ENCODE measurements around the gene BRAT1. TPM values are rescaled to one million over a fixed set of nuclear protein-coding genes. Genes with fewer than 3 reads are reported as not detected.

Gene BRAT1
- total RNA-seq, 1 experiment from 2014 or later: 53.9 TPM

DNA sequence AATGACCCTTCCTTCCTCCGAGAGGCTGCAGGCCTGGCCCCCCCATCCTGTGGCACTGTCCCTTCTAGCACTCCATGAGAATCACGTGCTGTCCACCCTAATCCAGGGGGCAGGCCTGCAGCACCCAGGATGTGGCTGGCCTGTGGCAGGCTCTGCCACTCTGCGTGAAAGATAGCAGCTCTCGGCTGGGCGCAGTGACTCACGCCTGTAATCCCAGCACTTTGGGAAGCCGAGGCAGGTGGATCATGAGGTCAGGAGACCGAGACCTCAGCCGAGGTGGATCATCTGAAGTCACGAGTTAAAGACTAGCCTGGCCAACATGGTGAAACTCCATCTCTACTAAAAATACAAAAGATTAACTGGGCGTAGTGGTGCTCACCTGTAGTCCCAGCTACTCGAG is 54.6 kb downstream of the BRAT1 start:
- H3K27ac ChIP-seq: no peak overlapping the region
- DNase-seq: no peak
- no peak overlapping the region for H2AFZ ChIP-seq
- TF ChIP-seq, protein P1, sequence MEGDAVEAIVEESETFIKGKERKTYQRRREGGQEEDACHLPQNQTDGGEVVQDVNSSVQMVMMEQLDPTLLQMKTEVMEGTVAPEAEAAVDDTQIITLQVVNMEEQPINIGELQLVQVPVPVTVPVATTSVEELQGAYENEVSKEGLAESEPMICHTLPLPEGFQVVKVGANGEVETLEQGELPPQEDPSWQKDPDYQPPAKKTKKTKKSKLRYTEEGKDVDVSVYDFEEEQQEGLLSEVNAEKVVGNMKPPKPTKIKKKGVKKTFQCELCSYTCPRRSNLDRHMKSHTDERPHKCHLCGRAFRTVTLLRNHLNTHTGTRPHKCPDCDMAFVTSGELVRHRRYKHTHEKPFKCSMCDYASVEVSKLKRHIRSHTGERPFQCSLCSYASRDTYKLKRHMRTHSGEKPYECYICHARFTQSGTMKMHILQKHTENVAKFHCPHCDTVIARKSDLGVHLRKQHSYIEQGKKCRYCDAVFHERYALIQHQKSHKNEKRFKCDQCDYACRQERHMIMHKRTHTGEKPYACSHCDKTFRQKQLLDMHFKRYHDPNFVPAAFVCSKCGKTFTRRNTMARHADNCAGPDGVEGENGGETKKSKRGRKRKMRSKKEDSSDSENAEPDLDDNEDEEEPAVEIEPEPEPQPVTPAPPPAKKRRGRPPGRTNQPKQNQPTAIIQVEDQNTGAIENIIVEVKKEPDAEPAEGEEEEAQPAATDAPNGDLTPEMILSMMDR (conservative IDR thresholded peaks at IDR 0.05): no peak
- no peak for TF ChIP-seq EZH2 (IDR thresholded peaks at IDR 0.05; ENCODE audit: low read depth)
- ChIA-PET POLR2A (ENCODE audit: unreplicated experiment) (no interaction called here), CTCF (no interaction called here)
- intact Hi-C loops (cut with micrococcal nuclease; ENCODE audit: unreplicated experiment): no loop called here
- no TSS peak for BruUV-seq (replicated peaks)
- no peak overlapping the region for H3K4me2 ChIP-seq
- no peaks in the 10 kb centered on the region for H3K79me2 ChIP-seq (ENCODE audit: low read depth)
- H3K4me3 ChIP-seq: no peak overlapping the region
- no peaks in the 10 kb centered on the region for H3K4me1 ChIP-seq (replicated peaks; ENCODE audit: insufficient read depth)
- H3K27me3 ChIP-seq (ENCODE audit: insufficient read depth, low read depth): peaks cover 33% of the 10 kb centered on the region
- H3K36me3 ChIP-seq (ENCODE audit: low read depth): no peaks in the 10 kb centered on the region
- H3F3A ChIP-seq (ENCODE audit: insufficient read depth, low read depth): peaks cover 5% of the 10 kb centered on the region; the same call in 1 of the 2 replicates
- H3K9me3 ChIP-seq (ENCODE audit: insufficient read depth, low read depth): no peaks in the 10 kb centered on the region
- no peaks in the 10 kb centered on the region for H3K9me2 ChIP-seq (ENCODE audit: insufficient read depth)
- 0 out of 2 replicates have a peak, but pooled peaks cover 4% of the 10 kb centered on the region for H4K20me1 ChIP-seq (ENCODE audit: insufficient read depth)

DNA sequence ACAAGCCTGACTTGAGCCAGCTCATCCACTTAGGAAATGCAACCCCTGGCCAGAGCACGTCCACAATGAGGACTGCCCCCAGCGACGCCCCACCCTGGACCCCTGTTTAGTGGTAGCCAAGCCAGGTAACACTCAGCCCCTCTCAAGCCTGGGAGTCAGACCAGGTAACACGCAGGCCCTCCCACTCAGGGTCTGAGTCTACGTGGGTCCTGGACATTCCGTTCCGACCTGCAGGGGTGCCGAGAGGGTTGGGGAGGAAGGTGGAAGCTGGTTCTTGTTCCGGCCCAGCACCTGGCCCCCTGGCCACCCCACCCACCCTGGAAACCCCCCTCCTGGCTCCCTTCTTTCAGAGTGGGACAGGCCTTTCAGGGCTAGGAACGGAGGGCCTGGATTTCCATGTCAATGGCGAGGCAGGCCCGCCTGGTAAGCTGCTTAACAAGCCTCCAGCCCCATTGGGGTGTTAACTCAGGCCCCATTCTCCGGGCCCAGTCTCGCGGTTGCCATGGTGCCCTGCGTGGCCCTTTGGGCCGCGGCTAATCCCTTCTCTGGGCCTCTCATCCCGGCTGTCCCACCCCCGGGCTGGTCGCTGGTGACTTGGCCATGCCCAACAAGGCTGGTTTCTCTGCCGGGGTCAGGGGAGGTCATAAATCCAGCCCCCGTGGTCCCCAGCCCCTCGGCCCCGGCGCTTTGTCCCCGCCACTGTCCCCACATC is 55.4 kb downstream of the BRAT1 start:
- intact Hi-C loops (cut with micrococcal nuclease; ENCODE audit: unreplicated experiment): no loop called here
- no TSS peak for BruUV-seq (replicated peaks)
- CTCF ChIA-PET: no interaction called here

DNA sequence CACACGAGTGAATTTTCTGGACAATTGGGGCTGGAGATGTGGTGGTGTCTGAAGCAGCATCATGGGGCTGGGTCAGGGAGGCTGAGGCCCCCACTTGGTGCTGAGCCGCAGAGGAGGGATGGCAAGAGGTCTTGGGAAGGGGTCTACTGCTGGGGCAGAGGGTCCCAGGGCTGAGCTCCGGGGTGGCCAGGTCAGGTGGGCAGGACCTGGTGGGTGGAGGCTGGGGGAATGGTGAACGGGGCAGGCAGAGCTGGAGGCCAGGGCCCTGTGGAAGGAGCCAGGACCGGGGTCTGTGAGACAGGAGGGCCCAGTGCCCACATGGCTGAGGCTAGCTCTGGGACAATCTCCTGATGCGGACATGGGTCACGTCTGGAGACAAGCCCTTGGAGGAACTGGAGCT is 56.1 kb downstream of the BRAT1 start:
- Histone ChIP-seq H3K27ac (no peak overlapping the region), H2AFZ (no peak overlapping the region), H3K9me3 (ENCODE audit: insufficient read depth, low read depth) (no peaks in the 10 kb centered on the region), H3K9me2 (ENCODE audit: insufficient read depth) (no peaks in the 10 kb centered on the region), H3K4me2 (no peak overlapping the region), H3K36me3 (ENCODE audit: low read depth) (no peaks in the 10 kb centered on the region), H4K20me1 (ENCODE audit: insufficient read depth) (0 out of 2 replicates have a peak, but pooled peaks cover 4% of the 10 kb centered on the region), H3K79me2 (ENCODE audit: low read depth) (no peaks in the 10 kb centered on the region), H3F3A (ENCODE audit: insufficient read depth, low read depth) (peaks cover 5% of the 10 kb centered on the region; the same call in 1 of the 2 replicates), H3K27me3 (ENCODE audit: insufficient read depth, low read depth) (peaks cover 40% of the 10 kb centered on the region), H3K4me1 (replicated peaks; ENCODE audit: insufficient read depth) (0 out of 2 replicates have a peak, but pooled peaks cover 2% of the 10 kb centered on the region), H3K4me3 (no peak overlapping the region)
- no peak for DNase-seq
- BruUV-seq (replicated peaks): no TSS peak
- TF ChIP-seq EZH2 (IDR thresholded peaks at IDR 0.05; ENCODE audit: low read depth): no peak
- TF ChIP-seq, protein P1 (conservative IDR thresholded peaks at IDR 0.05): no peak
- intact Hi-C loops (cut with micrococcal nuclease; ENCODE audit: unreplicated experiment): no loop called here
- ChIA-PET CTCF (interaction anchor here (0.6 kb wide), 1 partner anchor 775 kb away, joined by 3 read pairs; no protein-coding TSS in a partner anchor), POLR2A (ENCODE audit: unreplicated experiment) (no interaction called here)

More for the DNA sequence above, 55.4 kb downstream of the BRAT1 start:
- H3K4me2 ChIP-seq: no peak overlapping the region
- H3K79me2 ChIP-seq (ENCODE audit: low read depth): no peaks in the 10 kb centered on the region
- H3K4me3 ChIP-seq: no peak overlapping the region
- no peak overlapping the region for H2AFZ ChIP-seq
- 0 out of 2 replicates have a peak, but pooled peaks cover 4% of the 10 kb centered on the region for H4K20me1 ChIP-seq (ENCODE audit: insufficient read depth)
- peaks cover 33% of the 10 kb centered on the region for H3K27me3 ChIP-seq (ENCODE audit: insufficient read depth, low read depth)
- TF ChIP-seq EZH2 (IDR thresholded peaks at IDR 0.05; ENCODE audit: low read depth): no peak
- TF ChIP-seq, protein P1 (conservative IDR thresholded peaks at IDR 0.05): no peak
- H3F3A ChIP-seq (ENCODE audit: insufficient read depth, low read depth): peaks cover 5% of the 10 kb centered on the region; the same call in 1 of the 2 replicates
- H3K9me3 ChIP-seq (ENCODE audit: insufficient read depth, low read depth): no peaks in the 10 kb centered on the region
- no peaks in the 10 kb centered on the region for H3K36me3 ChIP-seq (ENCODE audit: low read depth)
- H3K9me2 ChIP-seq (ENCODE audit: insufficient read depth): no peaks in the 10 kb centered on the region
- DNase-seq: no peak
- H3K4me1 ChIP-seq (replicated peaks; ENCODE audit: insufficient read depth): no peaks in the 10 kb centered on the region
- no peak overlapping the region for H3K27ac ChIP-seq
- POLR2A ChIA-PET (ENCODE audit: unreplicated experiment): no interaction called here
